GM12874 (cell line): ENCODE data around the gene KCNN3.

Experiments
- TF ChIP-seq, protein P1 (sequence below): IDR thresholded peaks from 2 replicates; pipeline ENCODE4 v1.5.1; 2011; ENCODE audit warnings: low read depth, mild to moderate bottlenecking, control low read depth, low read length, moderate library complexity; ENCODE audit not compliant: insufficient read depth

KCNN3 gene

GRCh38 chr1:154747740-154748404 lies 122.2 kb downstream of the KCNN3 start:
- TF ChIP-seq, protein P1, sequence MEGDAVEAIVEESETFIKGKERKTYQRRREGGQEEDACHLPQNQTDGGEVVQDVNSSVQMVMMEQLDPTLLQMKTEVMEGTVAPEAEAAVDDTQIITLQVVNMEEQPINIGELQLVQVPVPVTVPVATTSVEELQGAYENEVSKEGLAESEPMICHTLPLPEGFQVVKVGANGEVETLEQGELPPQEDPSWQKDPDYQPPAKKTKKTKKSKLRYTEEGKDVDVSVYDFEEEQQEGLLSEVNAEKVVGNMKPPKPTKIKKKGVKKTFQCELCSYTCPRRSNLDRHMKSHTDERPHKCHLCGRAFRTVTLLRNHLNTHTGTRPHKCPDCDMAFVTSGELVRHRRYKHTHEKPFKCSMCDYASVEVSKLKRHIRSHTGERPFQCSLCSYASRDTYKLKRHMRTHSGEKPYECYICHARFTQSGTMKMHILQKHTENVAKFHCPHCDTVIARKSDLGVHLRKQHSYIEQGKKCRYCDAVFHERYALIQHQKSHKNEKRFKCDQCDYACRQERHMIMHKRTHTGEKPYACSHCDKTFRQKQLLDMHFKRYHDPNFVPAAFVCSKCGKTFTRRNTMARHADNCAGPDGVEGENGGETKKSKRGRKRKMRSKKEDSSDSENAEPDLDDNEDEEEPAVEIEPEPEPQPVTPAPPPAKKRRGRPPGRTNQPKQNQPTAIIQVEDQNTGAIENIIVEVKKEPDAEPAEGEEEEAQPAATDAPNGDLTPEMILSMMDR, result no peak

DNA sequence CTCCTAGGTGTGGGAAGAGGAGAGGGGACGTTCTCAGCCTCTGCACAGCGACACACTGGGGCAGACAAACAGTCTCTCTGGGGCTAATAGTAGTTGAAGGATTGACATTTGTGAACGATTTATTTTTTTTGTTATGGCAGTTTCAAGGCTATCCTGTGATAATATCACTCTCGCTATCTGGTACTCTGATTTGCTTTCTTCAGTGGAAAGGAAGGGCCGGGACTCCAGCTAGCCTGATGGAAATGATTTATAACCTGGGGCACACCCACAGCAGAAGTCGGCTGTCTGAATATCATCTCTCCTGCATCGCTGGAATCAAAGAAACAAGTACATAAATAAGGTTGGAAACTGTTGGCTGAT lies 122.7 kb downstream of the KCNN3 start:
- TF ChIP-seq, protein P1, result no peak

DNA sequence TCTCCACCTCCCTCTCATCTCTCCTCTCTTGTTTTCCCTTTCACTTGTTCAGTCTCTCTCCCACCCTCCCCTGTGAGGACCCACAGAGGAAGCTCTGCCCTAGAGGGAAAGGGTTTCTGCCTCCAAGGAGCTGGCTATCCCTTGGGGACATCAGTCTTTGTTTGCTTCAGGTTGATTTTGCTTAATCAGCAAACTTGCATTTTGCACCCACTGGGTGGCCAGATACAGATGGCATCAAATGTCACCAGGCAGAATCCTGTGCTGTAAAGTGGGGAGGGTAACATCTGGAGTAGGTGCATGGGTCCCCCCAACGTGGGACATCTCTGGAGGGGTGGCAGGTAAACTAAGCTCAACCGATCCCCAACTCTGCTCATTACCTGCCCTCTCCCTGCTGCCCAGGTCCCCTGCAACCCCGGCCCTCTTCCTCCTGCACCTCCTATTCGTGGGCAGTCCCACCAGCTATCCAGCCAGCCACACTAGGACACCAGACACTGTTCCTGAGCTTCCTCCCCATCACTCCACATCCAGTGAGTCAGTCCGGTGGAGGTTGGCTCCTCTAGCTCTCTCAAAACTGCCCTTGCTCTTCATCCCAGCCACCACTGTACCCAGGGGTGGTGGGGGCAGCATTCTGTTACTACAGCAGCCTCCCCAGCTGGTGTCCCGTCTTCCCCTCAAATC lies 123.3 kb downstream of the KCNN3 start:
- TF ChIP-seq, protein P1, result no peak

GRCh38 chr1:154745750-154746425 lies 124.2 kb downstream of the KCNN3 start:
- TF ChIP-seq, protein P1, result no peak

GRCh38 chr1:154745286-154745731 lies 124.8 kb downstream of the KCNN3 start:
- TF ChIP-seq, protein P1, result no peak

- TF ChIP-seq, protein P1, result no peak
These were observed 125.6 kb downstream of the KCNN3 start for GRCh38 chr1:154744352-154745035.

- TF ChIP-seq, protein P1, result no peak
These were observed 126.5 kb downstream of the KCNN3 start for GRCh38 chr1:154743526-154744036.
